ENCODE results near the gene RLN3.
"Not testable (repeated sequence)": the region's sequence is repeated elsewhere in the genome, so short reads cannot be mapped to it uniquely, and the experiment has no call there.

The RLN3 gene

DNA sequence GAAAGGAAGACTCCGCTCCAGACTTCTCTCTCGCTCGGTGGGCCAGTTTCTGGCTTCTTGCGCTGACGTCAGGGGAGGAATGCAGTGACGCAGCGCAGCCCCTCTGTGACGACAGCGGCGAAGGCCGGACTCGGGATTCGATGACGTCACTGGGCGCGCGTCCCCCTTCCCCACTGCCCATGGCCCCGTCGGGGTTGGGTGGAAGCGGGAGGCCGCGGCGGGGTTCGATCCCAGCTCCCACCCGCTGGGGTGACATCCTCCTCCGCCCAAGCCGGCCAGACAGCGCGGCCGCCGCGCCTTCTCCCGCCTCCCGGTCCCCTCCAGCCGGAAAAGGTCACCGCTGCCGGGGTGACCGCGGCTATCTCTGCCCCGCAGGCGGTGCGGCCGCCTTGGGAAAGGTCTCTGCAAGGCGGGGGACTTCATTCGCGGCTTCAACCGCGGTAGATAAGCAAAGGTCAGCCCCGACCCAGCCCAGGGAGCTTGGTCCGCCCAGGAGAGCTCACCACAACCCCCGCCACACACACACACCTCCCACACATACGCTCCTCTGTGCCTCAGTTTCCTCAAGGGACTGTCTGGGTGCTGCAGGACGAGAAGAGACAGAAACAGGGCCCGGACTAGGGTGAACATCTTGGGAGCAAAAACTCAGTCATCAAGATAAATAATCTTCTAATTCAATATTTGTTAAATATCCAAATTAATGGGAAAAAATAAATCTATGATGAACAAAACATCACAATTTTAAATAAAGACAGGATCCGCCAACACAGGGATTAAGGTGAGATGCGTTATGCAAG, 21.0 kb upstream of the RLN3 start:
- TF ChIP-seq, protein P1, sequence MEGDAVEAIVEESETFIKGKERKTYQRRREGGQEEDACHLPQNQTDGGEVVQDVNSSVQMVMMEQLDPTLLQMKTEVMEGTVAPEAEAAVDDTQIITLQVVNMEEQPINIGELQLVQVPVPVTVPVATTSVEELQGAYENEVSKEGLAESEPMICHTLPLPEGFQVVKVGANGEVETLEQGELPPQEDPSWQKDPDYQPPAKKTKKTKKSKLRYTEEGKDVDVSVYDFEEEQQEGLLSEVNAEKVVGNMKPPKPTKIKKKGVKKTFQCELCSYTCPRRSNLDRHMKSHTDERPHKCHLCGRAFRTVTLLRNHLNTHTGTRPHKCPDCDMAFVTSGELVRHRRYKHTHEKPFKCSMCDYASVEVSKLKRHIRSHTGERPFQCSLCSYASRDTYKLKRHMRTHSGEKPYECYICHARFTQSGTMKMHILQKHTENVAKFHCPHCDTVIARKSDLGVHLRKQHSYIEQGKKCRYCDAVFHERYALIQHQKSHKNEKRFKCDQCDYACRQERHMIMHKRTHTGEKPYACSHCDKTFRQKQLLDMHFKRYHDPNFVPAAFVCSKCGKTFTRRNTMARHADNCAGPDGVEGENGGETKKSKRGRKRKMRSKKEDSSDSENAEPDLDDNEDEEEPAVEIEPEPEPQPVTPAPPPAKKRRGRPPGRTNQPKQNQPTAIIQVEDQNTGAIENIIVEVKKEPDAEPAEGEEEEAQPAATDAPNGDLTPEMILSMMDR (IDR thresholded peaks at IDR 0.05; ENCODE audit: unreplicated experiment in 3 of 3): no peak
- H3K4me3 Mint-ChIP-seq: peak overlapping the region; percentile 90 to 95 (median 93)
- H3K36me3 Mint-ChIP-seq (ENCODE audit: low read depth): no peaks in the 10 kb centered on the region
- peak overlapping the region; percentile 98 to 100 (median 99) for H3K27ac Mint-ChIP-seq
- H3K4me1 Mint-ChIP-seq: peaks cover 23% of the 10 kb centered on the region
- no peaks in the 10 kb centered on the region for H3K27me3 Mint-ChIP-seq (ENCODE audit: low read depth)
- no peaks in the 10 kb centered on the region for H3K9me3 Mint-ChIP-seq

DNA sequence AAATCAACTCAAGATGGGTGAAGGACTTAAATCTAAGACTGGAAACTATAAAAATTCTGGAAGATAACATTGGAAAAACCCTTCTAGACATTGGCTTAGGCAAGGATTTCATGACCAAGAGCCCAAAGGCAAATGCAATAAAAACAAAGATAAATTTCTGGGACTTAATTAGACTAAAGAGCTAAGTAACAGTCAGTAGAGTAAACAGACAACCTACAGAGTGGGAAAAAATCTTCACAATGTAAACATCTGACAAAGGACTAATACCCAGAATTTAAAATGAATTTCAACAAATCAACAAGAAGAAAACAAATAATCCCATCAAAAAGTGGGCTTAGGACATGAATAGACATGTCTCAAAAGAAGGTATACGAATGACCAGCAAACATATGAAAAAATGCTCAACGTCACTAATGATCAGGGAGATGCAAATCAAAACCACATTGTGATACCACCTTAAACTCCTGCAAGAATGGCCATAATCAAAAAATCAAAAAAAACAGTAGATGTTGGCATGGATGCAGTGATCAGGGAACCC, 15.5 kb upstream of the RLN3 start:
- no peaks in the 10 kb centered on the region for H3K9me3 Mint-ChIP-seq
- no peaks in the 10 kb centered on the region for H3K27me3 Mint-ChIP-seq (ENCODE audit: low read depth)
- no peak overlapping the region for H3K4me3 Mint-ChIP-seq
- H3K4me1 Mint-ChIP-seq: no peaks in the 10 kb centered on the region
- TF ChIP-seq, protein P1 (IDR thresholded peaks at IDR 0.05; ENCODE audit: unreplicated experiment in 3 of 3): no peak
- no peak overlapping the region for H3K27ac Mint-ChIP-seq
- H3K36me3 Mint-ChIP-seq (ENCODE audit: low read depth): no peaks in the 10 kb centered on the region

DNA sequence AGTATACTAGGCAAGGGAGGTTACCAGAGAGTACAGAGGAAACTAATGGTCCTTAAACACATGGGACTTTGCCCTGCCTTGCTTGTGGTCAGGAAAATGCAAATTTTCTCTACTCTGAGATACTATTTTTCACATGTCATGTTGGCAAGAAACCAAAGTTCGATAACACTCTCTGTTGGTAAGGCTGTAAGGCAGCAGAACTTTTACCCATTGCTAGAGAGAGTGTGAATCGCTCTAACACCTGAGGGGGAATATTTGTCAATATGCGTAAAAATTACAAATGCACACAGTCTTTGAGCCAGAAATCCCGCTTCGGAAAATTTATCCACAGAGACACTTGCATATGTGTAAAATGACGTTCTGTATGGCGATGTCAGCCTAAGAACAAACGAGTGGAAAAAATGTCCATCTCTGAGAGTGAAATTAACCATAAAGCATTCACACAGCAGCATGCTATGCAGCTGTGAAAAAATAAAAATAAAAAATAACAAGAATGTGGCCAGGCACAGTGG, 12.4 kb upstream of the RLN3 start:
- no peaks in the 10 kb centered on the region for H3K9me3 Mint-ChIP-seq
- H3K4me1 Mint-ChIP-seq: no peaks in the 10 kb centered on the region
- no peak overlapping the region for H3K4me3 Mint-ChIP-seq
- no peaks in the 10 kb centered on the region for H3K27me3 Mint-ChIP-seq (ENCODE audit: low read depth)
- TF ChIP-seq, protein P1 (IDR thresholded peaks at IDR 0.05; ENCODE audit: unreplicated experiment in 3 of 3): no peak
- H3K36me3 Mint-ChIP-seq (ENCODE audit: low read depth): no peaks in the 10 kb centered on the region
- H3K27ac Mint-ChIP-seq: peak overlapping the region in 1 of 3 experiments; percentile 91

DNA sequence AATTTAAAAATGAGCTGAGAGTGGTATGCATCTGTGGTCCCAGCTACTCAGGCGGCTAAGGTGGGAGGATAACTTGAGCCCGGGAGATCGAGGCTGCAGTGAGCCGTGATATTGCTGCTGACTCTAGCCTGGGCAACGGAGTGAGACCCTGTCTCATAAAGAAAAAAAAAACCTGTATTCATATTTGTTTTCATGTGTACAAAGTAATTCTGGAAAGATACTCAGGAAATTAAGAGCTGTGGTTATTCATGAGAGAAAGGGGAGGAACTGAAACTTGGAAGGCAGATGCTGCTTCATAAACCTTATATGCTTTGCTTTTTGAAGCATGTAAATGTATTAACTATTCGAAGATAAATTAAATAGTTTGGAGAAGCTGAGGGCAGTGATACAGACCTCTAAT, 8.8 kb upstream of the RLN3 start:
- Mint-ChIP-seq H3K9me3 (no peaks in the 10 kb centered on the region), H3K27me3 (ENCODE audit: low read depth) (no peaks in the 10 kb centered on the region), H3K27ac (no peak overlapping the region), H3K4me1 (peaks cover 5% of the 10 kb centered on the region), H3K4me3 (no peak overlapping the region), H3K36me3 (ENCODE audit: low read depth) (no peaks in the 10 kb centered on the region)
- TF ChIP-seq, protein P1 (IDR thresholded peaks at IDR 0.05; ENCODE audit: unreplicated experiment in 3 of 3): no peak

DNA sequence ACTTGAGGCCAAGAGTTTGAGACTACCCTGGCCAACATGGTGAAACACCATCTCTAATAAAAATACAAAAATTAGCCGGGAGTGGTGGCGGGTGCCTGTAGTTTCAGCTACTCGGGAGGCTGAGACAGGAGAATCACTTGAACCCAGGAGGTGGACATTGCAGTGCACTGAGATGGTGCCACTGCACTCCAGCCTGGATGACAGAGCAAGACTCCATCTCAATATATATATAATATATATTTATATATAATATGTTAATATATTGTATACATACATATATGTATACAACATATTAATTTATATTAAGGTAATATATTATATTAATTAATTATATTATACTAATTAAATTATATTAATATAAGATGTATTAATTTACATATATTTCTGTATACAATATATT, 8.2 kb upstream of the RLN3 start:
- H3K36me3 Mint-ChIP-seq (ENCODE audit: low read depth); H3K4me3 Mint-ChIP-seq; H3K9me3 Mint-ChIP-seq; H3K27ac Mint-ChIP-seq; H3K4me1 Mint-ChIP-seq; H3K27me3 Mint-ChIP-seq (ENCODE audit: low read depth): not testable (repeated sequence)

DNA sequence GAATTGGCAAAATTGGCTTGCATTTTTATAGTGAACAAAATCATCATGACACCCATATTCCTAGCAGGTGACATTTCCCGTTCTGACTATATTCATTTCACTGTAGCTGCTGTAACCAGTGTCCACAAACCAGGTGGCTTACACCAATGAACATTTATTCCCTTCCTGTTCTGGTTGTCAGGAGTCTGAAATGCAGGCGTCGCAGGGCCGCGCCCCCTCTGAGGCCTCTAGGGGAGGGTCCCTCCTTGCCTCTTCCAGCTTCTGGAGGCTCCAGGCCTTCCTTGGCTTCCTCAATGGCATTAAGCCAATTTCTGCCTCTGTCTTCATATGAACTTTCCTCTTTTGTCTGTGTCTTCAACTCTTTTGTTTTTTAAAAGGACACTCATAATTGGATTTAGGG, 6.5 kb upstream of the RLN3 start:
- no peaks in the 10 kb centered on the region for H3K36me3 Mint-ChIP-seq (ENCODE audit: low read depth)
- peaks cover 5% of the 10 kb centered on the region for H3K4me1 Mint-ChIP-seq
- H3K27me3 Mint-ChIP-seq (ENCODE audit: low read depth): no peaks in the 10 kb centered on the region
- H3K27ac Mint-ChIP-seq: peak overlapping the region in 2 of 3 experiments; percentile 29 to 56
- TF ChIP-seq, protein P1 (IDR thresholded peaks at IDR 0.05; ENCODE audit: unreplicated experiment in 3 of 3): no peak
- no peak overlapping the region for H3K4me3 Mint-ChIP-seq
- no peaks in the 10 kb centered on the region for H3K9me3 Mint-ChIP-seq
